Karpas-422 (cell line): ENCODE data around the gene ASTN1. TPM values are rescaled to one million over a fixed set of nuclear protein-coding genes. Genes with fewer than 3 reads are reported as not detected.

Source experiments
- DNase-seq: peaks from one replicate; pipeline ENCODE4 v3.0.0-alpha.2; 2015
- H2AFZ ChIP-seq: fragments of 200-600 bp; sonication (generic); 2 replicates; pipeline ENCODE4 v1.6.1; 2014; ENCODE audit warnings: antibody characterized with exemption, low read length, mixed read lengths
- H3K27ac ChIP-seq: fragments of 200-600 bp; sonication (generic); 2 replicates; pipeline ENCODE4 v1.5.1; 2014; ENCODE audit warnings: mild to moderate bottlenecking, low read length, moderate library complexity
- H3K27me3 ChIP-seq: fragments of 200-600 bp; sonication (generic); 2 replicates; pipeline ENCODE4 v1.6.1; 2014; ENCODE audit warnings: low read length, mixed read lengths
- H3K36me3 ChIP-seq: fragments of 200-600 bp; sonication (generic); 2 replicates; pipeline ENCODE4 v1.6.1; 2014; ENCODE audit warnings: low read length, mixed read lengths; ENCODE audit not compliant: insufficient read depth
- H3K4me1 ChIP-seq: fragments of 200-600 bp; sonication (generic); 2 replicates; pipeline ENCODE4 v1.6.1; 2014; ENCODE audit warnings: mild to moderate bottlenecking, low read length, mixed read lengths
- H3K4me2 ChIP-seq: fragments of 200-600 bp; sonication (generic); 2 replicates; pipeline ENCODE4 v1.6.1; 2014; ENCODE audit warnings: low read length, low read depth, mild to moderate bottlenecking; ENCODE audit not compliant: poor library complexity, severe bottlenecking
- H3K4me3 ChIP-seq: fragments of 200-600 bp; sonication (generic); 2 replicates; pipeline ENCODE4 v1.5.1; 2014; ENCODE audit warnings: mild to moderate bottlenecking, antibody characterized with exemption, low read length, mixed read lengths
- H3K79me2 ChIP-seq: fragments of 200-600 bp; sonication (generic); 2 replicates; pipeline ENCODE4 v1.6.1; 2014; ENCODE audit warnings: mild to moderate bottlenecking, low read length, mixed read lengths
- H3K9ac ChIP-seq: fragments of 200-600 bp; sonication (generic); 2 replicates; pipeline ENCODE4 v1.6.0; 2014; ENCODE audit warnings: low read length
- H3K9me2 ChIP-seq: fragments of 200-600 bp; sonication (generic), shearing (Covaris generic); replicated peaks from 2 replicates; pipeline ENCODE4 v1.6.0; 2014; ENCODE audit warnings: mild to moderate bottlenecking, low read length, moderate library complexity; ENCODE audit not compliant: insufficient read depth
- H3K9me3 ChIP-seq: fragments of 300-700, 200-600 bp; sonication (generic); 2 replicates; pipeline ENCODE4 v1.6.1; 2014; ENCODE audit warnings: low read length, mixed read lengths
- H4K20me1 ChIP-seq: fragments of 200-600 bp; sonication (generic); 2 replicates; pipeline ENCODE4 v1.6.1; 2014; ENCODE audit warnings: mild to moderate bottlenecking, antibody characterized with exemption, low read length, low read depth; ENCODE audit not compliant: insufficient read depth
- total RNA-seq: library from RNA; depleted of rRNA; stranded (reverse); fragments of >200 nt; shearing (Covaris generic); gene quantifications from 2 replicates; pipeline ENCODE4 v1.2.3, GENCODE V29; 2014; ENCODE audit warnings: low replicate concordance

Gene ASTN1
- total RNA-seq, 1 experiment from 2014 or later = not detected

DNA sequence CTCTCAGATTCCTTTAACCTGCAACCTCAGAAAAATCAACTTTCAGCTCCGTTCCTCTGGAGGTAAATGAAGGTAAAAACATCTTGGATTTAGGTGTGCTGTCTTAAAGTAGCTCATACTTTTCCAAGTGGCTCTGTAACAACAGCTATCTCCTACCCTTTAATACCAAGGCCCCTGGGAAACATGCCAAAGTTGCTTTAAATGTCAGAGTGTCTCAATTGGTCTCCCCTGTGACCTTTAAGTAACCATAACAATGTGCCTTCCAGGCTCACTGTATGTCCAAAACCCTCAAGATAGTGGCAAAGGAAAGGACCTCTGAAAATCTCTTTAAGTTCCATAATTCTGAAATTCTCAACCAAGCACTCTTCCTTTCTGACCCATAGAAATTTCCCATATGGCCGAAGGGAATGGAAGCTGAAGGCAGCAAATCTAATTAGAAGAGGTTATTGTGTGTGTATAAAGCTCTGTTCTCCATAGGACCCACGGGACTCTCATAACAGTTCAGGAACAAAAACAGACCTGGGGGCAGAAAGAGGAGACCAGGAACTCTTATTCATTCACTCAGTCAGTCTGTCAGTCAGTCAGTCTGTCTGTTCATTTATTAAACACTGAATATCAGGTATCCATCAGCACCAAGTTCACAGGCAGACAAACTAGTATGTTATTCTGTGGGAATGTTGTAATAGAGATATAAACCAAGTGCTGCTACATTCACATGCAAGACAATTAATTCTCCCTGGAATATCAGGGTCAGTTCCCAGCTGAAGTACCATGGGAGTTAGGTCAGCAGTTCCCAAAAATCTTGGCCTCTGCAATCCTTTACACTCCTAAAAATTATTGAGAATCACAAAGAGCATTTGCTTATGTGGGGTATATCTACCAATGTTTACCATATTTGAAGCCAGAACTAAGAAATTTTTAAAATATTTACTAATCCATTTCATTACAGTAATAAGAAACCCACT, 19.1 kb downstream of the ASTN1 start:
- Histone ChIP-seq H3K4me1 (no peaks in the 10 kb centered on the region), H3K36me3 (no peaks in the 10 kb centered on the region), H3K79me2 (no peaks in the 10 kb centered on the region), H2AFZ (no peak overlapping the region), H3K4me3 (no peak overlapping the region), H4K20me1 (no peaks in the 10 kb centered on the region), H3K9me3 (no peaks in the 10 kb centered on the region), H3K9ac (no peak overlapping the region), H3K4me2 (no peak overlapping the region), H3K27me3 (no peaks in the 10 kb centered on the region), H3K27ac (no peak overlapping the region), H3K9me2 (no peaks in the 10 kb centered on the region)
- DNase-seq = no peak

DNA sequence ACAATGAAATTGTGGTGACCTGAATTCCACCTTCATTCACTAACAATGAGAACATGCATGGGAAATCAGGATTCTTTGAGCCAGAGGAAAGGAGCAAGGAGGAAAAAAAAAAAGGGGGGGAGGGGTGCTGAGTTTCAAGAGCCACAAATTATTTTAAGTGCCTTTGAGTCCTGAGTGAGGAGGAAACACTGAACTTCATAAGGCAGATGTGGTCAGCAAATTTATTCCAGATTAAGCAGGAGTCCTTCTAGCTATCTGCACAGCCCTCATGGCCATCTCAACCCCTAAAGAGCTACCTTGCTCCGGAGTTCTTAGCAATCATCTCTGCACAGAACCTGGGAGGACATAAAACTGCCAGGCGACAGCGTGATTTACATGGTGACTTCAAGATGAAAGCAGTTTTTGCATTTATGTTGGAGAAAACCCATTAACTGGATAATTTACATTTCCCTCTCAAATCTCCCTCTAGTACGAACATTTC, 21.7 kb downstream of the ASTN1 start:
- H2AFZ ChIP-seq = no peak overlapping the region
- H3K27ac ChIP-seq = no peak overlapping the region
- no peaks in the 10 kb centered on the region for H4K20me1 ChIP-seq
- no peak overlapping the region for H3K4me2 ChIP-seq
- H3K4me1 ChIP-seq = peaks cover 6% of the 10 kb centered on the region; the same call in 1 of the 2 replicates
- no peaks in the 10 kb centered on the region for H3K79me2 ChIP-seq
- H3K4me3 ChIP-seq = no peak overlapping the region
- no peak overlapping the region for H3K9ac ChIP-seq
- H3K9me3 ChIP-seq = no peaks in the 10 kb centered on the region
- H3K36me3 ChIP-seq = no peaks in the 10 kb centered on the region
- DNase-seq = no peak
- peaks cover 7% of the 10 kb centered on the region; the same call in 1 of the 2 replicates for H3K9me2 ChIP-seq
- H3K27me3 ChIP-seq = no peaks in the 10 kb centered on the region

DNA sequence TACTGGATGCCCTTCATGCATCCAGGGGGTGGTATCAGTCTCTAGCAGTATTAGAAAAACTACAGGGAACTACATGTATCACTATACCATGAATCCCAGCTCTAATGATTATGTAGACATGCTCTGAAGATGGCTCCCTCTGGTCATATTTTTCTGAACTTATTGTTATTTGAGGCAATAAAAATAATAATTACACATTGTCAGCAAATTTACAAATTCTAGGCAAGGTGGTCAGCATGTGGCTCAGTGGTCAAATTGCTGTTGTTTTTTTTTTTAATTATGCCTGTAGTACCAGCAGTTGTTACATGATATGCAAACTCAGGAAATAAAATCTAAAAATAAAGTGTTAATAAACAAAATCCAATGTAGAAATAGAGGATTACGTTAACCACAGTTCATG, 22.5 kb downstream of the ASTN1 start:
- Histone ChIP-seq H3K9ac (no peak overlapping the region), H3K4me2 (no peak overlapping the region), H3K9me3 (no peaks in the 10 kb centered on the region), H3K79me2 (no peaks in the 10 kb centered on the region), H3K27ac (no peak overlapping the region), H4K20me1 (no peaks in the 10 kb centered on the region), H3K4me3 (no peak overlapping the region), H3K9me2 (peaks cover 7% of the 10 kb centered on the region; the same call in 1 of the 2 replicates), H3K27me3 (no peaks in the 10 kb centered on the region), H3K36me3 (no peaks in the 10 kb centered on the region), H3K4me1 (peaks cover 6% of the 10 kb centered on the region; the same call in 1 of the 2 replicates), H2AFZ (no peak overlapping the region)
- DNase-seq = no peak

DNA sequence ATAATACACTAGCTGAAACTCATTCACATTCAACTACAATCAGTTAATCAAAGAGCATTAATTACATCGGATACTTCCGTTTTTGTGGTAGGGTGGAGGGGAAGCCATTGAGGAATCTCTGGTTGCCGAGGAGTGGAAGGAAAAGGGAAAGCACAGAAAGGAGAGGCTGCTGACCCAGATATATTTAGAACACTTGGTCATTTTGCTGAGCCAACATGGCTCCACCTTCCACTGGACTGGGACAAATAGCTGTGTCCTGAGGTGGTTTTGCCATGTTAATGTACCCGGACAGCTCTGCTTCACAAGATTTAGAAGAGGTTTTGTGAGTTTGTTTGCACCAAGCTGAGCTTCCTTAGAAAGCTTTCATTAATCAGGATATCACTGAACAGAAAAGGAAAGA, 26.2 kb downstream of the ASTN1 start:
- no peak overlapping the region for H2AFZ ChIP-seq
- no peak for DNase-seq
- peaks cover 7% of the 10 kb centered on the region; the same call in 1 of the 2 replicates for H3K9me2 ChIP-seq
- no peak overlapping the region for H3K4me3 ChIP-seq
- H3K9ac ChIP-seq = no peak overlapping the region
- H3K9me3 ChIP-seq = no peaks in the 10 kb centered on the region
- no peak overlapping the region for H3K27ac ChIP-seq
- H4K20me1 ChIP-seq = no peaks in the 10 kb centered on the region
- no peaks in the 10 kb centered on the region for H3K27me3 ChIP-seq
- no peaks in the 10 kb centered on the region for H3K36me3 ChIP-seq
- H3K4me1 ChIP-seq = peaks cover 6% of the 10 kb centered on the region; the same call in 1 of the 2 replicates
- H3K4me2 ChIP-seq = no peak overlapping the region
- H3K79me2 ChIP-seq = no peaks in the 10 kb centered on the region

DNA sequence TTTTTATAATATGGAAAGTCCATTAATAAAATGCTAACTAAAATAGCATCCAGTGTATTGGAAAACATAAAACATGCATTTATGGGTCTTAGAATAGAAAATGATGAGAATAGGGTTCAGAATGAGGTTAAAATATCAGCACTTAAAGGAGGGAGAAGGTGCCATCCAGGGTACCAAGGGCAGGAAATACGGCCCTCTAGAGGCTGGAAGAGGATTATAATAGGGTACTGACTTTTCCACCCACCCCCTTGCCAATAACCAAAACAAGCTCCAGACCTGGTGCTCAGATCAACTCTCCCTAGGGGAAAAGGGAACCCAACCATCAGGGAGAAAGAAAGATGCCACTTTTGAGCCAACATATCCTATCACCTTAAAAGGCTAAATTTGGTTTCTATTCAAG, 26.7 kb downstream of the ASTN1 start:
- H3K9ac ChIP-seq = no peak overlapping the region
- H3K27me3 ChIP-seq = no peaks in the 10 kb centered on the region
- no peaks in the 10 kb centered on the region for H3K9me3 ChIP-seq
- no peaks in the 10 kb centered on the region for H3K36me3 ChIP-seq
- peaks cover 6% of the 10 kb centered on the region; the same call in 1 of the 2 replicates for H3K4me1 ChIP-seq
- no peak overlapping the region for H3K4me3 ChIP-seq
- H3K4me2 ChIP-seq = no peak overlapping the region
- H3K79me2 ChIP-seq = no peaks in the 10 kb centered on the region
- H2AFZ ChIP-seq = no peak overlapping the region
- peaks cover 7% of the 10 kb centered on the region; the same call in 1 of the 2 replicates for H3K9me2 ChIP-seq
- no peak for DNase-seq
- H3K27ac ChIP-seq = no peak overlapping the region
- H4K20me1 ChIP-seq = no peaks in the 10 kb centered on the region

DNA sequence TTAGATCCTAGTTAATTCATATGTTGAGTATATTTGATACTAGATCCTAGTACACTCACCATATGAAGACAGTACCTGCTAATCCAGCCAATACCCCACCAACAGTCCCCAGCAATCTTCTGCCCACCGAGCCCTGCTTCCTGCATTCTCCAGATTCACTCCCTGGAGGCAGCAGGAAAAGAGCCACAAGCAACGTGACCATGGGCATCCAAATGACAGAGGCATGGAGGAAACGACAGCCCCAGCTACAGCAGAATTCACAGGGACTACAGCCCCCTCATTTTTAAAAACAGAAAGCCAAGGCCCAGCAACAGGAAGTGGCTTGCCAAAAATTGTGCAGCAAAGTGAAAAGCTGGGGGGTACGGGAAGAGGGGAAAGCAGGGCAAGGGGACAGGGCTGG, 29.3 kb downstream of the ASTN1 start:
- no peak overlapping the region for H2AFZ ChIP-seq
- no peak overlapping the region for H3K4me2 ChIP-seq
- H3K9me3 ChIP-seq = no peaks in the 10 kb centered on the region
- peaks cover 5% of the 10 kb centered on the region; the same call in 1 of the 2 replicates for H3K4me1 ChIP-seq
- no peaks in the 10 kb centered on the region for H3K27me3 ChIP-seq
- no peaks in the 10 kb centered on the region for H3K36me3 ChIP-seq
- H3K27ac ChIP-seq = no peak overlapping the region
- no peak overlapping the region for H3K9ac ChIP-seq
- no peaks in the 10 kb centered on the region for H4K20me1 ChIP-seq
- no peak overlapping the region for H3K4me3 ChIP-seq
- DNase-seq = no peak
- H3K79me2 ChIP-seq = no peaks in the 10 kb centered on the region
- H3K9me2 ChIP-seq = peaks cover 7% of the 10 kb centered on the region; the same call in 1 of the 2 replicates

DNA sequence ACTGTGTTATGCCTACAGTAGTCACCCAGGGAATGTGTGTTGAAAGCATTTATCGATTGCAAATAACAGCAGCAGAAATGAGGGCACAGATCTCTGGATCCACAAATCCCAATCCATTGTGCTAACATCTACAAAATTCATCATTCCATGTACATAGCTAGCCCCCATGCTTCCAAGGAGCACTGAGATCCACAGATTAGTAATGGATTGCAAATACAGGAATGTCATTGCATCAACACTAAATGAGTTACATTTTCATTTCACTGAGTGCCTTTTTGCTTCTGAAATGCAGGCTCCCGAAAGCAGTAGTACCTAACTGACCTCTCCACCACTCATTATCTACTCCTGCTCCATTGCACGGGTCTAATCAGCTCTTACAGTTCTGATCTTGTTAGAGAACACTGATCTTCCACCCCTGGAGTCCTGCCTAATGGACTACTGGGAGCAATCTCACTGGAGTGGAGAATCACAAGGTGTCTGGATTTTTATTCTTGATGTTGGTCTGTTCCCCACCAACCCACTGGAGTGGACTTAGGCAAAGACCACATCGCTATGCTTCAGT, 30.5 kb downstream of the ASTN1 start:
- H4K20me1 ChIP-seq = no peaks in the 10 kb centered on the region
- H2AFZ ChIP-seq = no peak overlapping the region
- no peak overlapping the region for H3K4me3 ChIP-seq
- H3K27ac ChIP-seq = no peak overlapping the region
- no peaks in the 10 kb centered on the region for H3K9me2 ChIP-seq
- H3K27me3 ChIP-seq = no peaks in the 10 kb centered on the region
- H3K4me1 ChIP-seq = no peaks in the 10 kb centered on the region
- no peak overlapping the region for H3K4me2 ChIP-seq
- H3K36me3 ChIP-seq = no peaks in the 10 kb centered on the region
- H3K9ac ChIP-seq = no peak overlapping the region
- no peaks in the 10 kb centered on the region for H3K79me2 ChIP-seq
- no peak for DNase-seq
- no peaks in the 10 kb centered on the region for H3K9me3 ChIP-seq

DNA sequence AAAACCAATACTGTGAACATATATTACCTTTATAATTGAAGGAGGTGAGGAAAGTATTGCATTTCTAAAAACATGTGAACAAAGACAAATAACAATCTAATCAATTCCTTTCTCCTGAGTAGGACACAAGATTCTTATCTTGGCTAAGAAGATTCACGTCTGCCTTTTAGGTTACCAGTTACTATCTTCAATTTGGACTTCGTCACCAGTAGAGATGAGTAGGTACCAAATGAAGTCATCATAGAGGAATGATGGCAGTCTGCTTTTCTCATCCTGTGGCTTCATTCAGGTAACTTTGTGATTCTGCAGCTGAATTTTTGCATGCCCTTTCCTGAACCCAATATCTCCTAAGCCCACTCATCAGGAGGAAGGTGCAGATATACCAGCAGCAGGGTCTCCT, 32.4 kb downstream of the ASTN1 start:
- Histone ChIP-seq H3K79me2 (no peaks in the 10 kb centered on the region), H3K9ac (no peak overlapping the region), H3K27ac (no peak overlapping the region), H3K4me2 (no peak overlapping the region), H3K36me3 (no peaks in the 10 kb centered on the region), H3K27me3 (no peaks in the 10 kb centered on the region), H2AFZ (no peak overlapping the region), H3K9me2 (no peaks in the 10 kb centered on the region), H3K4me1 (no peaks in the 10 kb centered on the region), H4K20me1 (no peaks in the 10 kb centered on the region), H3K4me3 (no peak overlapping the region), H3K9me3 (no peaks in the 10 kb centered on the region)
- no peak for DNase-seq
